GM21737 (cell line): ENCODE measurements around the gene FBXL7.

Experiments used
- ATAC-seq: cut with Tn5 transposase; IDR thresholded peaks from one replicate; pipeline ENCODE4 v1.9.1; 2021; ENCODE audit warnings: mild to moderate bottlenecking, moderate library complexity; ENCODE audit not compliant: unreplicated experiment

Gene FBXL7

GRCh38 chr5:15980835-15981234, 480.9 kb downstream of the FBXL7 start:
- no peak for ATAC-seq

- no peak for ATAC-seq
Measured at GRCh38 chr5:15983392-15983791, 483.4 kb downstream of the FBXL7 start.
